Activated T-helper 9 cell treated with anti-CD3 and anti-CD28 coated beads, Interleukin-2, amount 50 U/mL, for 16 hours (primary cell): ENCODE results near the gene ERGIC2.
"Not testable (repeated sequence)": the region's sequence is repeated elsewhere in the genome, so short reads cannot be mapped to it uniquely, and the experiment has no call there.

ENCODE experiments used
- DNase-seq: peaks from one replicate; pipeline ENCODE4 v3.0.0-alpha.2; 2020; ENCODE audit warnings: low read depth

ERGIC2 gene, protein sequence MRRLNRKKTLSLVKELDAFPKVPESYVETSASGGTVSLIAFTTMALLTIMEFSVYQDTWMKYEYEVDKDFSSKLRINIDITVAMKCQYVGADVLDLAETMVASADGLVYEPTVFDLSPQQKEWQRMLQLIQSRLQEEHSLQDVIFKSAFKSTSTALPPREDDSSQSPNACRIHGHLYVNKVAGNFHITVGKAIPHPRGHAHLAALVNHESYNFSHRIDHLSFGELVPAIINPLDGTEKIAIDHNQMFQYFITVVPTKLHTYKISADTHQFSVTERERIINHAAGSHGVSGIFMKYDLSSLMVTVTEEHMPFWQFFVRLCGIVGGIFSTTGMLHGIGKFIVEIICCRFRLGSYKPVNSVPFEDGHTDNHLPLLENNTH

DNA sequence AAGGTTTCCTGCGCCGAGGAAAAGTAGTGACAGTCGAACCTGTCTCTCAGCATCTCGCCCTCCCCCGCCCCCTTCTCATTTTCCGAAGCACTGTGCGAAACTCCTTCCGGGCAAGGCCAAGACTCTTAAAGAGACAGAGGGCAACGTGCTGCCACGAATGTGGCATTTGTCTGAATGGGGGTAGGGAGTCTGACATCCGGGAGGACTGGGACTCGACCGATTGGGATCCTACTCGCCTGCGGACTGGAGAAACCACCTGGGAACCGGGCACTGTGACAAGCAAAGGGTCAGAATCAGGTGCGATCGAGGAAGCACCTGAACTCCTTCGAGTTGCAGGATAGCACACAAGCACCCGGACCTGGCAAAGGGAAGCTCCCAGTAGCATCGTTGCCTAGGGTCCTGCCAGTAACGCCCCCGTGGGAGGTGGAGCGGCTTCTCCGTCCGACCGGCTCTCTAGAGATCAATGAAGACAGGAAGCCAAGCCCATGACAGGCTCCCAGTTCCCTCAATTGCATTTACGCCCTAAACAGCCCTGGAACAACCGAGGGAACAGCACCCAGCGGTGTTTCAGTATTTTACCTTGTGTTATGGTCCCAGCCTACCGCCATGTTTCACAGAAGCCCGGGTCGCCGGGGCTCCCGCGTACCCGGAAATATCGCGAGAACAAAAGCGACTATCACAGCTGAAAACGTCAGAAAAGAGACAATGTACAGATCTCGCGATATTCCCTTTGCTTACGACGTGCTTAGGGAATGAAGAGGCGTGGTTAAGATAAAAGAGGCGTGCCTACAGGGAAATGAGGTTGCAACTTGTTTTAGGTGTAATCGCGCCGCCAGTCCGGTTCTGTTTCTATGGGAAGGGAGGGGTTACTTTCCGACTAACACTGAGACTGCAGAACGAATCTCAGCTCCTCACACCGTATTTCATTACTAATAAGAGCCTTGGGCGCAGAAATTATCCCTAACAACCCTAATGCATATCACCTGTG is at the start of gene ERGIC2:
Gene ERGIC2, minus strand, starts transcription at position 637 of the 988 bp plus-strand sequence. CDS start 9,539 bp downstream, outside the sequence.
- peak; percentile 76 for DNase-seq

DNA sequence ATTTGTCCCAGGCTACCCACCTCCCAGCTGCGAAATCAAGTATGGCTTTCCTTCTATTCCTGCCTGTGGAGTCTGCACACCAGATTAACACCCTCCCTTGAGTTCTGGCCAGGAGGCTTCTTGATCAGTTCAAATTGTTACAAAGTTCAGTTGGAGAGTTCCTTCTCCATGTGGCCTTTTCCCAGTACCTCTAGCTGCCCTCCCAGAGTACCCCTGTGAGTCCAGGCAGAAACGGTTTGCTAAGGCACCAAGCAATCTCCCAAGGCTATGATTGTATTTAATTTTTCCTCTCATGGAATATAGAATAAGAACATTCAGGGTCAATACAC is 49.7 kb upstream of the ERGIC2 start:
- DNase-seq: no peak

DNA sequence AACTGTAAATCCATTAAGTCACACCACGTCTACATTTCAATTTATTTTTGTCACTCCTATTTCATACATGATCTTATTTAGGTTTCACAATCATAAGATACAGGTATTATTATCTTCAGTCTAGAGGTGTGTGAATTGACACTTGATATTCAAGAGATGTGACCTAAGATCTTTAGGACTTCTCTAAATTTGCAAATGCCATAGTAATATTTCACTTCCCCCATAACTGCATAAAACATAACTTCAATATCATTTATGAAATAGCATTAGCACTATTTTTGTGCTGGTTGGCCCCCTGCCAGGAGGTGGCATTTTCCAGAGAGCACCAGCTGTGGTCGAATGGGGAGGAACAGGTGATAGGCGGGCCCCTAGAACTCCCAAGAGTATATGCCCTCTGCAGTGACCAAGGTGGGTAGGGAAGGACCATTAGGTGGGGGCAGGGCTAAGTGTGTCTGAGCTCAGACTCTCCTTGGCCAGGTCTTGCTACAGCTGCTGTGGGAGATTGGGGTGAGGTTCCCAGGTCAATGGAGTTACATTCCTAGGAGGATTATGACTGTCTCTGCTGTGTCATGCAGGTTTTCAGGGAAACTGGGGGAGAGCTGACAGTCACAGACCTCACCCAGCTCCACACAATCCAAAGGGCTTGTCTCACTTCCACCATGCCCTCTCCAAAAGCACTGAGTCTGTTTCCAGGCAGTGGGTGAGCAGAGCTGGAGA is 49.2 kb upstream of the ERGIC2 start:
- no peak for DNase-seq

DNA sequence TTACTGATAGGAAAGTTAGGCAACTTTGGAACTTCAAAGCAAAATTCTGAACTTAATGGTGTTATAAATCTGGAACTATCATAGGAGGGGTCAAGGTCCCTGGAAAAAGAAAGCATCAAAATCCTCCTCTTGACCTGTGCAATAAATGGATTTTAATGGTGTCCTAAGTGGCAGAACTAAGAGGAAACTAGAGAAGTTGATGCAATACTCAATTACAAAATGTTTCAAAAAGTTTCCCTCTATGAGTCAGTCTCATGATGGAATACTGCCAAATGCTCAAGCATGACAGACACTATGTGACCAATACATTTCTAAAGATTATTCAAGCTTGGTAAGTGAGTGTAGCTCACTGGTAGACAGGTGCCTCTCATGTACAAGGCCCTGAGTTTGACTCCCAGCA is 47.7 kb upstream of the ERGIC2 start:
- DNase-seq: no peak

DNA sequence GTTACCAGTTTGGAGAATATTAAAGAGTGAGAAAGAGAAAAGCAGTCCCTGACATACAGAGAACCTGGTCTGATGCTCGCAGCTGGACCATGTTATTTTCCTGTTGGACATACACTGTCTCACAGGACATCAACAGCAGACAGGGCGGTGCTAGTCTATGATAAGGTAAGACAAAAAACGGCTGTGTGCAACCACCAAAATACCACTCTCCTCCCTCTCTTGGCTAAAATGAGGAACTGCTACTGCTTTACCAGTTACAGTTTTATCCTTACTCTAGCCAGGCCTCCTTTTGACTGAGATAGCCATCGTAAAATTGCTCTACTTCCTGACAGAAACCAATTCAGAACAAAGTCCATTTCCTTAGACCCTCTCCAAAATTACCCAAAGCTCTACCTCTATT is 47.0 kb upstream of the ERGIC2 start:
- DNase-seq: no peak

DNA sequence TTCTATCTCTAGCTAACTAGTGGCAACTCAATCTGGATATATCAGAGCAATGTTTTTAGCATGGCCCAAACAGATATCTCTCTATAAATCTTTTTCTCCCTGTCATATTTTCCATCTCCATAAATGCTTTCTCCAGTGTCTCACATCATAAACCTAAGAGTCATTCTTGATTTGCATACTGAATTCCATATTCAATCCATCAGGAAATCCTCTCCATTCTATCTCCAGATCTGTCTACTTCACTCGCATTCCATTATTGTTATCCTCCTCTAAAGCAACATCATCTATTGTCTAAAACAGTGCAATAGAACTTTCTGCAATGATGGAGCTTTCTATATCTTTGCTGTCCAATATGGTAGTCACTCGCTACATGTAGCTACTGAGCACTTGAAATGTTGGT is 45.5 kb upstream of the ERGIC2 start:
- no peak for DNase-seq

DNA sequence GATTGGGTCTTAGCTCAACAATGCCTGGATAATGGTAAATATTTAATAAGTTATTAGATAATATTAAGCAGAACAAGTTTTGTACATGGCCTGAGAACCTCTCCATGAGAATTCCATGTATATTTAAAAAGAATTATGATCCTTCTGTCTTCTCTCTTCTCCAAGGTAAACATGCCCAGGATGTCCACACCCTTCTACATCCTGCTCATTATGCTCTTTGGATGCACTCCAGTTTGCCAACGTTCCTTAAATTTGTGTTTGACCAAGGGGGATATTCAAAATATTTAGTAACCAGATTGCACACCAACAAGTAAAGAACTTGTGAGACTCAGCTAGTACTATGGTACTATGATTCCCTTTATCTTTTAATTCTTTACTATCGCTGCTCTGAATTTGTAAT is 44.8 kb upstream of the ERGIC2 start:
- no peak for DNase-seq

DNA sequence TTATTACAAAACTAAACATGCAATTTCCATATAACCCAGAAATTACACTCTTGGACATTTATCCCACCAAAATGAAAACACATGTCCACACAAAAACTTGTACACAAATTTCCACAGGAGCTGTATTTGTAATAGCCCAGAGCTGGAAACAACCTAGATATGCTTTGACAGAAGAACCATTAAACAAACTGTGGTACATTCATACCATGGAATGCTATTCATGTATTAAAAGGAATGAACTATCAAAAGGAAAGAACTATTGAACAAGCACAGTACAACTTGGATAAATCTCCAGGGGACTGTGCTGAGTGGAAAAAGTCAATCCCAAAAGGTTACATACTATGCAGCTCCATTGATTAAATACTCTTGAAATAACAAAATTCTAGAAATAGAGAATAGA is 35.8 kb upstream of the ERGIC2 start:
- no peak for DNase-seq

DNA sequence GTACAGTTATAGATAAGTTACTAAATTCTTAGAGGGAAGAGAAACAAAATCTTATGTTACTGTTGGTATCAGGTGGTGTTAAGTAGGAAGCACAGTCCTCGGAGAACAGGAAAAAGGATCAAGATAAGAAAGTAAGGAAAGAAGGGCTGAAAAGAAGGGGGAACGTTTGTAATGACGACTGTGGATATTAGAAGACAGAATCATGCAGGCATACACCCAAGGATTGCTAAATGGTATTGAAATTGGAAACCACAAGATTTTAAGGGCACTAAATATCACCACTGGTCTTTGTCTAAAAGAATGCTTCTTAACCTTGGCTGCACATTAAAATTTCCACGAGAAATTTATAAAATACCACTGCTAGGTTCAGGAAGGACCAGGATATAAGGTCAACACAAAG is 34.1 kb upstream of the ERGIC2 start:
- no peak for DNase-seq

DNA sequence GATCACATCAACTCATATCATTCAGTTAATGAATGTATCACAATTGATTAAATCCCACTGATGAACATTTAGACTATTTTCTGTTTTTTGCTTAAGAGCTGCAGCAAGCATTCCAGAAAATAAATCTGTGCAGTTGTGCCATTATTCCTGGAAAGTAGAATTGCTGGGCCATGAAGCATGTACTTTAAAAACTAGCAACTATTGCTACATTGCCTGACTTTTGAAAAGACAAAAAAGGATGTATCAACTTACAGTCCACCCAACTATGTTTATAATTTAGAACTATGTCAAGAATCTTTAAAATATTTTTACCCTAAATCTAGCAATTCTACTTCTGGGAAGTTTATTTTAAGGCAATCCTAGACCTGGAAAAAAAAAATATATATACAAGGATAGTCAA is 33.4 kb upstream of the ERGIC2 start:
- no peak for DNase-seq

DNA sequence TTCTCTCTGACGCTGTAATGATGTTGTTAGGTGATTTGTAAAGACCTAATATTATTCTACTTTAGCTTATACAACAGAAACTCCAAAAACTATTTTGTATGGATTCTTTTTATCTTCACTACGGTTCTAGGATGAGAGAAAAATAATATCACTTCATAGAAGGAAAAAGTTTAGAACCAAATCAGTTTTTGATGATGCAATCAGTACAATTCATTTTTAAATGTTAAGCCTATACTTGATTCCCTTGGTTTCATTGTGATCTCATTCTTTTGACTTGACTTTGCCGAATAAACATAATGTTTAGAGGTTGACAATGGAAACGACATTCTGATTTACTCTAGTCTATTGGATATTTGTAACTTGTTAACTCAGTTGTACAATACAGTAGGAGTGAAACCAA is 24.6 kb upstream of the ERGIC2 start:
- DNase-seq: no peak

DNA sequence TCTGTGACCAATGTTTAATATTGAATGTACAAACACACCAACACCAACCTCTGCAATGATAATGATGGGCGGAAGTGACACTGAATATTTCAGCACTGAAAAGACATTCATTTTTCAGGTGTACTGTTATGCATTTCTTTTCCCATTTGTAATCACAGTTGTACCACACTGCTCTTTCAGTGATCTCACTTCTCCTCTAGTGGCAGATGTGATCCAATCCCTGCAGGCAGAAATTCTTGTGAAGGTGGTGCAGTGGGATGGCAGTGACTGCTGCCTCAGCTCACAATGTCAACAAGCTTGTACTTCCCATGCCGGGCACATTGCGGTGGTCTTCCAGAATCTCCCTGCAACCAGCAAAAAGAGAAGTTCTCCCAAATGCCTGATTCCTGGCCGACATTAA is 23.0 kb upstream of the ERGIC2 start:
- DNase-seq: no peak

DNA sequence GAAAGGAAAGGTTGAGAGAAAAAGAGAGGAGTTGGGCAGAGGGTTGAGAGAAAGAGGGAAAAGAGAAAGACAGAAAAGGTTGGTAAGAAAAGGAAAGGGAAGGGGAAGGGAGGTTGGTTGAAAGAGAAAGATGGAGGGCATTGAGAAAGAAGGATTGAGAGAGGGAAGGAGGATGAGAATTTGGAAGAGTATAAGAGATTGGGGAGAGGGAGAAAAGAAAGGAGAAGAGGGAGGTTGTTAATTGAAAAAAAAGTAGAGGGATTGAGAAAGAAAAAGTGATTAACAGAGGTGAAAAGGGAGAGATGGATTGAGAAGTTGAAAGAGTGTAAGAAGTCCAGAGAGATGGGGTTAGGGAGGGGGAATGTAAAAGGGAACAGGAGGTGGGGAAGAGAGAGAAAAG is 21.5 kb upstream of the ERGIC2 start:
- no peak for DNase-seq

DNA sequence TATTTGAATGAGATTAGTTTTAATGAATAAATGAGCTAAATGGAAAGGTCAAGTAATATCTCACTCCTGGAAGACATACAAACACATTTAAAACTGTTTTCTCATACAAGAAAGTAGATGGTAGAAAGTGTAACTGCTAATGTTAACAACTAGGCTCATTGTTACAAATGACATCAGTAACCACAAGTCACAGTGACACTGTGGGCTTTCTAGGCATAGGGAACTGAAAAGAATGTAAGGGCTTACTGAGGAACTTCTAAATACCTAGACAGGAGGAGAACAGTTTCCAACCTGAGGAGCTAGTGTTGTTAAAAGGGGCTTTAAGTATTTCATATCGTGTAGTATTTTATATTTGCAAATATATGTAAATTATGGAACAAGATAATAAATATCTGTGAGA is 17.5 kb upstream of the ERGIC2 start:
- no peak for DNase-seq

DNA sequence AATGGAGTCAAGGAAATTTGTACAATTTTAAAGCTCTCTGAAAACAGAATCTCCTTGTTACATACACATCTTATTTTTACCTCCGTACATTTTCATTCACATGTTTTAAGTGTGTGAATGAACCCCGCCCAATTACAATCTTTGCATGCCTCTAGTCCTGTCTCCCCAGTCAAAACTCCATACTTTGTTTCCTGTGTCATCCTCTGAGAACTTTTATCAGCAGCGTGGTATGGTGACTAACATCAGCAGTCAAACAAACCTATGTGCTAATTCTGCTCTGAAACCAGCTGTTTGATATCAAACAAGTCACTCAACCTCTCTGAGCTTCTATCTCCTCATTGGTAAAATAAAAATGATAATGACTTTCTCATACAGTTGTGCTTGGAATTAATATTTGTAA is 15.8 kb upstream of the ERGIC2 start:
- no peak for DNase-seq

DNA sequence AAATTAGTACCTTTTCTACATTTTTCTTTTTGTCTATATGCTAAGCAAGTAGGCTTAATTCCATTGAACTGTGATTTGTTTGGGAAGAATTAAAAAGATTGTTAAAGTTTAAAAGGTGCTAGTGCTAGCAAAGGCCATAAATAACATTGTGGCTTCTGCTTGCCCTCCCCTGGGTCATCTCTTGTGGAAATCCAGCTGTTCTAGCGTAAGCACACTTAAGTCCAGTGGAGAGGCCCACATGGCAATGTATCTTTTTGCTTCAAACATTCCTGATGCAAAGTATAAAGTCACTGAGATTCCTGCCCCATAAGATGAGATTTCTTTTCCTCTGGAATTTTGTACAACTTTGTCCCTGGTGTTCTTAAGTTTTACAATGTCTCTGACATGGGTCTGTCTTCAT is 14.4 kb upstream of the ERGIC2 start:
- no peak for DNase-seq

DNA sequence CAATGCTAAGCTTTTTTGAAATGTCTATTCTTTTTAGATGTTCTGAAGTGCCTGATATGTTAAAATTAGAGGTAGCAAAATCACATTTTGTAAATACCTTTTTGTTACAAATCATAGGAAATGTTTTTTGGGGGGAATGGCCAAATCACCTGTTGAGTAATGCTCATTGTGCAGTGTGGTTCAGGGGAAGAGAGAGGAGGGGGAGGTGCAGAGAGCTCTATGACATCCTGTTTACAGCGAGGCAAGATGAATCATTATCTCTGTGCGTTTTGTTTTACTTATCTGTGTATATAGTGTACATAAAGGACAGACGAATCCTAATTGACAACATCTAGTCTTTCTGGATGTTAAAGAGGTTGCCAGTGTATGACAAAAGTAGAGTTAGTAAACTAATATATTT is 9.4 kb upstream of the ERGIC2 start:
- DNase-seq: not testable (repeated sequence)

DNA sequence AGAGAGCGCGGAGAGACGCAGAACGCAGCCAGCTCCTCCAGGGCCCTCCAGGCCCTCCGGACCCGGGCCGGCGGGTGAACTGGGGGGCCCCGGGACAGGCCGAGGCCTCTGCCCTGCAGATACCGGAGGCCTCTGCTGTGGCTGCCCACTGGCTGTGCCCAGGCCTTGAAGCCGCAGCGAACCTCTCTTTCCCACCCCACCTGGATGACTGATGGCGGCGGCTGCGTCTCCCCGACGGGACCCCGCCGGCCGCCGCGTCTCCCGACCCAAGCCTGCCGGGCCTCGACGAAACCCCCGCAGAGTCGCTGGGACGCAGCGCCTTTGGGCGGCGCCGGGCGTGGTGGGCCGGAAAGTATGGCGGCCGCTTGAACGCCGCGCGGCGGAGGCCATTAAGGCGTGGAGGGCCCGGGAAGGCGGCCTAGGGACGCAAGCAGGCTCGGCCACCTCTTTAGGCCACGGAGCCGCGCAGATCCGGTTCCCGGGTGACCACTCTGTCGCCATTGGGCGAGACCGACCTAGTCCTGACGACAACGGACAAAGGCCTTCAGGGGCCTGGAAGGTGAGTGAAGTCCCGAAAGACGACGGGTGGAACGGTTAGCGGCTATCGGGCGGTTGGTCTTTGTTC is 8.4 kb upstream of the ERGIC2 start:
- no peak for DNase-seq

DNA sequence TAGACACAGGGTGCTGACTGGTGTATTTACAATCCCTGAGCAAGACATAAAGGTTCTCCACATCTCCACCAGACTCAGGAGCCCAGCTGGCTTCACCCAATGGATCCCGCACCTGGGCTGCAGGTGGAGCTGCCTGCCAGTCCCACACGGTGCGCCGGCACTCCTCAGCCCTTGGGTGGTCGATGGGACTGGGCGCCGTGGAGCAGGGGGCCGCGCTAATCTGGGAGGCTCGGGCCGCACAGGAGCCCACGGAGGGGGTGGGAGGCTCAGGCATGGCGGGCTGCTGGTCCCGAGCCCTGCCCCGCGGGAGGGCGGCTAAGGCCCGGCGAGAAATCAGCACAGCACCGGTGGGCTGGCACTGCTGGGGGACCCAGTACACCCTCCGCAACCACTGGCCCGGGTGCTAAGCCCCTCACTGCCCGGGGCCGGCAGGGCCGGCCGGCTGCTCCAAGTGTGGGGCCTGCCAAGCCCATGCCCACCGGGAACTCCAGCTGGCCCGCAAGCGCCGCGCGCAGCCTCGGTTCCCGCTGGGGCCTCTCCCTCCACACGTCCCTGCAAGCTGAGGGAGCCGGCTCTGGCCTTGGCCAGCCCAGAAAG is 5.2 kb upstream of the ERGIC2 start:
- DNase-seq: not testable (repeated sequence)

DNA sequence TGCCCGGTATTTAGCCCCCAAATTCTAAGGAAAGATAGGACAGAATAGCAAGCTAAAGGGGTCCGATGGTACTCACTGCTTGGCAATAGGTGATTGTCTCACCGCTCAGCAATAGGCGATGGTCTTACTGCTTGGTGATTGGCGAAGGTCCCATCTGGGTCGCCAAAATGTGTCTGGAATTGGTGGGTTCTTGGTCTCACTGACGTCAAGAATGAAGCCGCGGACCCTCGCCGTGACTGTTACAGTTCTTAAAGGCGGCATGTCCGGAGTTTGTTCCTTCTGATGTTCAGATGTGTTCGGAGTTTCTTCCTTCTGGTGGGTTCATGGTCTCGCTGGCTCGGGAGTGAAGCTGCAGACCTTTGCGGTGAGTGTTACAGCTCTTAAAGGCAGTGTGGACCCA is 4.2 kb upstream of the ERGIC2 start:
- DNase-seq: not testable (repeated sequence)

DNA sequence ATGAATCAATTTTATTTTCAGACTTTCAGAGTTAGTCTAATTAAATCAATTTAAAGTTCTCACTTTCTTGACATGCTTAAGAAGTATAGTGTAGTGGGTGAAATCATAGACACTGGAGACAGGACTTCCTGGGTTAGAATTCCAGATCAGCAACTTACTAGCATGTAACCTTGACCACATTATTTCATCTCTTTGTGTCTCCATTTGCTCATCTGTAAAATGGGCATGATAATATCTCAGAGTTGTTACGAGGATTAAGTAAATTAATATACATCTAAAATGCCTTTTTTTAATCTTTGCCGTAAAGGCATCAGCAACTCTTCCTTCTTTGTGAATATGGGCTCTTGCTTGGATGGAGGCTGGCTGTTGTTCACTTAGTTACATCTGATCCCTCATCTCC is 1.3 kb upstream of the ERGIC2 start:
- DNase-seq: no peak

DNA sequence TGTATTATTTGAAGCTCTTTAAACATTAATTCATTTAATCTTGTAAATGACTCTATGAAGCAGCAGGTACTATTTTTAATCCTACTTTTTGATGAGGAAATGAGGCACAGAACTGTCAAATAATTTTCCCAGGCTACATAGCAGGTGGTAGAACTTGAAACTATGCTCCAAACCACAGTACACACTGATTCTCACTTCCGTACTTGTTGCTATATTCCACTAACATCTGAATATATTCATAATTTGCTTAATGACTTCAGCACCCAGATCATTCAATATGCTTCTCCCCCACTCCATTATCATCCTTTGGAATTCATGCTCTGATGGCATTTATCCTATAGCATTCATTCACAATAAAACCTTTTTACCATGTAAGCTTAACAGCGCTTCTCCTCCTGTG is 4.9 kb downstream of the ERGIC2 start:
- DNase-seq: no peak
